Erythroblast (primary cell): ENCODE data around the gene TNPO3.

Source experiments
- GATA1 ChIP-seq: IDR thresholded peaks from 2 replicates; pipeline ENCODE4 v1.6.1; 2011; ENCODE audit warnings: low read depth, mild to moderate bottlenecking, control low read depth, low read length, moderate library complexity
- POLR2A ChIP-seq: IDR thresholded peaks from 2 replicates; pipeline ENCODE4 v1.6.1; 2011; ENCODE audit warnings: mild to moderate bottlenecking, low read length

DNA sequence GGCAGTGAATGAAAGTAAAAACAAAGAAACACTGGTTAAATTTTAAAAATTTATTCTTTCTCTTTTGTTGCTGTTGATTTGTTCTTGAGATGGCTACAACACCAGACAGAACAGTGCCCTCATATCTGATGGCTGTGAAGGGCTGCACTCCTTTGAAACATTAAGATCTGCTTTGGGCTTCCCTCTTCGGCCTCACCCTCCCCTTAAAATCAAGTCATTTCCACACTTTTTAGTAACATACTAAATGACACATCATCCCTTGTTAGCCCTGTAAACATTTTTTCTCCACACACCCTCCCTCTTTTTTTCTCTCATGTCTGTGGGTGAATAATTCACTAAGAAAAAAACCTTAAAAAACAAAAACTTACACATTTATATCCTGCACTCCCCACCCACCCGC is 100.8 kb downstream of the TNPO3 start:
- TF ChIP-seq POLR2A (no peak), GATA1 (no peak)
